ENCODE measurements around the gene DHX30. TPM values are rescaled to one million over a fixed set of nuclear protein-coding genes. Genes with fewer than 3 reads are reported as not detected.
"Not testable (repeated sequence)": the region's sequence is repeated elsewhere in the genome, so short reads cannot be mapped to it uniquely, and the experiment has no call there.

Gene DHX30
- total RNA-seq, result 51.3 and 52.0 TPM in 2 replicates
- 47.8 and 55.8 TPM in 2 replicates for polyA plus RNA-seq

GRCh38 chr3:47802734-47803479 lies at the start of gene DHX30:
DHX30 (plus strand) TSS chr3:47803138; CDS start chr3:47810684, 7,546 bp downstream.
- no peak for TF ChIP-seq CTCF (IDR thresholded peaks at IDR 0.05; ENCODE audit: poor library complexity)
- no peak for TF ChIP-seq EZH2 (IDR thresholded peaks at IDR 0.05; ENCODE audit: borderline replicate concordance)
- no peak for TF ChIP-seq EZH2phosphoT487 (IDR thresholded peaks at IDR 0.05; ENCODE audit: low read depth, severe bottlenecking, unreplicated experiment)
- no peaks in the 10 kb centered on the region for H3K36me3 ChIP-seq (replicated peaks; ENCODE audit: insufficient read depth, low read depth)
- no peaks in the 10 kb centered on the region for H3K9me2 ChIP-seq (replicated peaks; ENCODE audit: insufficient read depth)
- under 1% methylated on average over 82 of the region's 90 CpGs for WGBS (ENCODE audit: low lambda C conversion rate, missing lambda C conversion rate)
- DNase-seq (ENCODE audit: low spot score), result peak; percentile 94
- H2AFZ ChIP-seq, result peak within 1 kb of the TSS; percentile 70
- H3K9me3 ChIP-seq (ENCODE audit: low read depth), result no peaks in the 10 kb centered on the region
- peaks cover 38% of the 10 kb centered on the region for H3K79me2 ChIP-seq
- H3K27me3 ChIP-seq, result no peaks in the 10 kb centered on the region
- H3K4me2 ChIP-seq, result peak within 1 kb of the TSS; percentile 95
- H3K4me1 ChIP-seq (ENCODE audit: insufficient read depth), result peaks cover 14% of the 10 kb centered on the region
- H4K20me1 ChIP-seq (ENCODE audit: insufficient read depth, poor library complexity, severe bottlenecking), result no peaks in the 10 kb centered on the region
- H3K4me3 ChIP-seq, result peak within 1 kb of the TSS; percentile 87
- H3K27ac ChIP-seq, result peak within 1 kb of the TSS; percentile 98

- no peaks in the 10 kb centered on the region for H3K27me3 ChIP-seq
- H3K27ac ChIP-seq, result no peak overlapping the region
- H2AFZ ChIP-seq, result no peak overlapping the region
- peaks cover 10% of the 10 kb centered on the region for H4K20me1 ChIP-seq (ENCODE audit: insufficient read depth, poor library complexity, severe bottlenecking)
- TF ChIP-seq CTCF (IDR thresholded peaks at IDR 0.05; ENCODE audit: poor library complexity) (no peak), EZH2 (IDR thresholded peaks at IDR 0.05; ENCODE audit: borderline replicate concordance) (no peak)
- 93% methylated on average over 14 of the region's 14 CpGs for WGBS (ENCODE audit: low lambda C conversion rate, missing lambda C conversion rate)
- H3K4me2 ChIP-seq, result no peak overlapping the region
- no peaks in the 10 kb centered on the region for H3K9me3 ChIP-seq (ENCODE audit: low read depth)
- no peaks in the 10 kb centered on the region for H3K9me2 ChIP-seq (replicated peaks; ENCODE audit: insufficient read depth)
- no peak overlapping the region for H3K4me3 ChIP-seq
- H3K4me1 ChIP-seq (ENCODE audit: insufficient read depth), result no peaks in the 10 kb centered on the region
- H3K36me3 ChIP-seq (replicated peaks; ENCODE audit: insufficient read depth, low read depth), result no peaks in the 10 kb centered on the region
- H3K79me2 ChIP-seq, result peaks cover 95% of the 10 kb centered on the region
- no peak for DNase-seq (ENCODE audit: low spot score)
These were observed 44.5 kb upstream of the DHX30 start for GRCh38 chr3:47758261-47759025.

GRCh38 chr3:47760207-47760606 lies 42.7 kb upstream of the DHX30 start:
- not testable (repeated sequence) for H3K9me3 ChIP-seq (ENCODE audit: low read depth); DNase-seq (ENCODE audit: low spot score); H2AFZ ChIP-seq; H3K27me3 ChIP-seq; H3K27ac ChIP-seq; H3K4me2 ChIP-seq; H3K9me2 ChIP-seq (replicated peaks; ENCODE audit: insufficient read depth); H3K4me1 ChIP-seq (ENCODE audit: insufficient read depth); H3K4me3 ChIP-seq; H3K36me3 ChIP-seq (replicated peaks; ENCODE audit: insufficient read depth, low read depth)
- H3K79me2 ChIP-seq, result peaks cover 95% of the 10 kb centered on the region
- H4K20me1 ChIP-seq (ENCODE audit: insufficient read depth, poor library complexity, severe bottlenecking), result peaks cover 18% of the 10 kb centered on the region
- 93% methylated on average over 4 of the region's 4 CpGs for WGBS (ENCODE audit: low lambda C conversion rate, missing lambda C conversion rate)

- Histone ChIP-seq H3K79me2 (peaks cover 96% of the 10 kb centered on the region), H3K9me3 (ENCODE audit: low read depth) (no peaks in the 10 kb centered on the region), H3K4me2 (no peak overlapping the region), H3K27me3 (no peaks in the 10 kb centered on the region), H3K27ac (no peak overlapping the region), H3K9me2 (replicated peaks; ENCODE audit: insufficient read depth) (no peaks in the 10 kb centered on the region), H2AFZ (no peak overlapping the region), H3K4me3 (no peak overlapping the region), H4K20me1 (ENCODE audit: insufficient read depth, poor library complexity, severe bottlenecking) (peaks cover 18% of the 10 kb centered on the region), H3K4me1 (ENCODE audit: insufficient read depth) (no peaks in the 10 kb centered on the region), H3K36me3 (replicated peaks; ENCODE audit: insufficient read depth, low read depth) (no peaks in the 10 kb centered on the region)
- DNase-seq (ENCODE audit: low spot score), result no peak
- TF ChIP-seq CTCF (IDR thresholded peaks at IDR 0.05; ENCODE audit: poor library complexity) (no peak), EZH2 (IDR thresholded peaks at IDR 0.05; ENCODE audit: borderline replicate concordance) (no peak), EZH2phosphoT487 (IDR thresholded peaks at IDR 0.05; ENCODE audit: low read depth, severe bottlenecking, unreplicated experiment) (no peak)
- WGBS (ENCODE audit: low lambda C conversion rate, missing lambda C conversion rate), result 100% methylated on average over 4 of the region's 4 CpGs
These were observed 41.9 kb upstream of the DHX30 start for GRCh38 chr3:47761046-47761445.
